ENCODE measurements around the gene TEX2. TPM values are rescaled to one million over a fixed set of nuclear protein-coding genes. Genes with fewer than 3 reads are reported as not detected.

Gene TEX2
- total and polyA plus RNA-seq, 2 of the 13 experiments (the other 11 are each of a cell fraction or from before 2014, with no cell fraction given), result 21.4 to 37.7 TPM

GRCh38 chr17:64134216-64134970, 128.7 kb downstream of the TEX2 start (continued):
- TF ChIP-seq MBNL3 (CRISPR knock-in tag; conservative IDR thresholded peaks at IDR 0.05) (no peak), NR2F2 (IDR thresholded peaks at IDR 0.05; ENCODE audit: borderline replicate concordance, low read depth) (peak; percentile 57; the same call in 1 of the 2 replicates), ZNF543 (CRISPR knock-in tag; IDR thresholded peaks at IDR 0.05) (no peak), CBX1 (IDR thresholded peaks at IDR 0.05; ENCODE audit: low read depth) (no peak), ZNF556 (CRISPR knock-in tag; IDR thresholded peaks at IDR 0.05; ENCODE audit: borderline replicate concordance) (no peak), ZNF839 (CRISPR knock-in tag; IDR thresholded peaks at IDR 0.05; ENCODE audit: borderline replicate concordance) (no peak), ARNTL (CRISPR knock-in tag; IDR thresholded peaks at IDR 0.05) (peak; percentile 55; the same call in 1 of the 2 replicates), ZNF557 (CRISPR knock-in tag; IDR thresholded peaks at IDR 0.05) (no peak; the same call in 1 of the 2 replicates), FOXK2 (IDR thresholded peaks at IDR 0.05) (0 out of 2 replicates have a peak, but pooled peaks have one; percentile 38), CEBPB (IDR thresholded peaks at IDR 0.05; ENCODE audit: borderline replicate concordance, low read depth, low read length) (peak; percentile 25; the same call in 1 of the 2 replicates), BORCS8-MEF2B (CRISPR knock-in tag; IDR thresholded peaks at IDR 0.05) (no peak), BHLHE40 (IDR thresholded peaks at IDR 0.05; ENCODE audit: low read length) (peak; percentile 76), PHB2 (IDR thresholded peaks at IDR 0.05; ENCODE audit: partially characterized antibody) (no peak), SMAD3 (CRISPR knock-in tag; IDR thresholded peaks at IDR 0.05) (0 out of 2 replicates have a peak, but pooled peaks have one; percentile 14), CHD4 (IDR thresholded peaks at IDR 0.05; ENCODE audit: borderline replicate concordance, low read length) (no peak), SOX13 (IDR thresholded peaks at IDR 0.05) (no peak), SOX13 (CRISPR knock-in tag; conservative IDR thresholded peaks at IDR 0.05 in 1 of 2, IDR thresholded peaks at IDR 0.05 in 1 of 2) (peak in 1 of 2 experiments; percentile 69; a peak in 2 of 4 replicates), ZFP36L2 (CRISPR knock-in tag; IDR thresholded peaks at IDR 0.05) (no peak), ZNF335 (CRISPR knock-in tag; IDR thresholded peaks at IDR 0.05) (no peak), SAP130 (CRISPR knock-in tag; IDR thresholded peaks at IDR 0.05; ENCODE audit: low read depth) (peak; percentile 82), PITX1 (CRISPR knock-in tag; IDR thresholded peaks at IDR 0.05) (peak; percentile 65; the same call in 1 of the 2 replicates)
- TF ChIP-seq, protein P1, sequence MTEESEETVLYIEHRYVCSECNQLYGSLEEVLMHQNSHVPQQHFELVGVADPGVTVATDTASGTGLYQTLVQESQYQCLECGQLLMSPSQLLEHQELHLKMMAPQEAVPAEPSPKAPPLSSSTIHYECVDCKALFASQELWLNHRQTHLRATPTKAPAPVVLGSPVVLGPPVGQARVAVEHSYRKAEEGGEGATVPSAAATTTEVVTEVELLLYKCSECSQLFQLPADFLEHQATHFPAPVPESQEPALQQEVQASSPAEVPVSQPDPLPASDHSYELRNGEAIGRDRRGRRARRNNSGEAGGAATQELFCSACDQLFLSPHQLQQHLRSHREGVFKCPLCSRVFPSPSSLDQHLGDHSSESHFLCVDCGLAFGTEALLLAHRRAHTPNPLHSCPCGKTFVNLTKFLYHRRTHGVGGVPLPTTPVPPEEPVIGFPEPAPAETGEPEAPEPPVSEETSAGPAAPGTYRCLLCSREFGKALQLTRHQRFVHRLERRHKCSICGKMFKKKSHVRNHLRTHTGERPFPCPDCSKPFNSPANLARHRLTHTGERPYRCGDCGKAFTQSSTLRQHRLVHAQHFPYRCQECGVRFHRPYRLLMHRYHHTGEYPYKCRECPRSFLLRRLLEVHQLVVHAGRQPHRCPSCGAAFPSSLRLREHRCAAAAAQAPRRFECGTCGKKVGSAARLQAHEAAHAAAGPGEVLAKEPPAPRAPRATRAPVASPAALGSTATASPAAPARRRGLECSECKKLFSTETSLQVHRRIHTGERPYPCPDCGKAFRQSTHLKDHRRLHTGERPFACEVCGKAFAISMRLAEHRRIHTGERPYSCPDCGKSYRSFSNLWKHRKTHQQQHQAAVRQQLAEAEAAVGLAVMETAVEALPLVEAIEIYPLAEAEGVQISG (CRISPR knock-in tag; IDR thresholded peaks at IDR 0.05), result peak; percentile 29; the same call in 1 of the 2 replicates
- TF ChIP-seq, protein P2, sequence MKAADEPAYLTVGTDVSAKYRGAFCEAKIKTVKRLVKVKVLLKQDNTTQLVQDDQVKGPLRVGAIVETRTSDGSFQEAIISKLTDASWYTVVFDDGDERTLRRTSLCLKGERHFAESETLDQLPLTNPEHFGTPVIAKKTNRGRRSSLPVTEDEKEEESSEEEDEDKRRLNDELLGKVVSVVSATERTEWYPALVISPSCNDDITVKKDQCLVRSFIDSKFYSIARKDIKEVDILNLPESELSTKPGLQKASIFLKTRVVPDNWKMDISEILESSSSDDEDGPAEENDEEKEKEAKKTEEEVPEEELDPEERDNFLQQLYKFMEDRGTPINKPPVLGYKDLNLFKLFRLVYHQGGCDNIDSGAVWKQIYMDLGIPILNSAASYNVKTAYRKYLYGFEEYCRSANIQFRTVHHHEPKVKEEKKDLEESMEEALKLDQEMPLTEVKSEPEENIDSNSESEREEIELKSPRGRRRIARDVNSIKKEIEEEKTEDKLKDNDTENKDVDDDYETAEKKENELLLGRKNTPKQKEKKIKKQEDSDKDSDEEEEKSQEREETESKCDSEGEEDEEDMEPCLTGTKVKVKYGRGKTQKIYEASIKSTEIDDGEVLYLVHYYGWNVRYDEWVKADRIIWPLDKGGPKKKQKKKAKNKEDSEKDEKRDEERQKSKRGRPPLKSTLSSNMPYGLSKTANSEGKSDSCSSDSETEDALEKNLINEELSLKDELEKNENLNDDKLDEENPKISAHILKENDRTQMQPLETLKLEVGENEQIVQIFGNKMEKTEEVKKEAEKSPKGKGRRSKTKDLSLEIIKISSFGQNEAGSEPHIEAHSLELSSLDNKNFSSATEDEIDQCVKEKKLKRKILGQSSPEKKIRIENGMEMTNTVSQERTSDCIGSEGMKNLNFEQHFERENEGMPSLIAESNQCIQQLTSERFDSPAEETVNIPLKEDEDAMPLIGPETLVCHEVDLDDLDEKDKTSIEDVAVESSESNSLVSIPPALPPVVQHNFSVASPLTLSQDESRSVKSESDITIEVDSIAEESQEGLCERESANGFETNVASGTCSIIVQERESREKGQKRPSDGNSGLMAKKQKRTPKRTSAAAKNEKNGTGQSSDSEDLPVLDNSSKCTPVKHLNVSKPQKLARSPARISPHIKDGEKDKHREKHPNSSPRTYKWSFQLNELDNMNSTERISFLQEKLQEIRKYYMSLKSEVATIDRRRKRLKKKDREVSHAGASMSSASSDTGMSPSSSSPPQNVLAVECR (CRISPR knock-in tag; IDR thresholded peaks at IDR 0.05; ENCODE audit: borderline replicate concordance), result peak; percentile 42; the same call in 1 of the 2 replicates
- TF ChIP-seq, protein P3, sequence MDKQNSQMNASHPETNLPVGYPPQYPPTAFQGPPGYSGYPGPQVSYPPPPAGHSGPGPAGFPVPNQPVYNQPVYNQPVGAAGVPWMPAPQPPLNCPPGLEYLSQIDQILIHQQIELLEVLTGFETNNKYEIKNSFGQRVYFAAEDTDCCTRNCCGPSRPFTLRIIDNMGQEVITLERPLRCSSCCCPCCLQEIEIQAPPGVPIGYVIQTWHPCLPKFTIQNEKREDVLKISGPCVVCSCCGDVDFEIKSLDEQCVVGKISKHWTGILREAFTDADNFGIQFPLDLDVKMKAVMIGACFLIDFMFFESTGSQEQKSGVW (CRISPR knock-in tag; IDR thresholded peaks at IDR 0.05; ENCODE audit: borderline replicate concordance), result no peak

All from HepG2 (cell line).